ENCODE results near the gene AGPS.
"Not testable (repeated sequence)": the region's sequence is repeated elsewhere in the genome, so short reads cannot be mapped to it uniquely, and the experiment has no call there.

Gene AGPS

GRCh38 chr2:177484180-177484795 lies 91.7 kb downstream of the AGPS start:
- no peak for DNase-seq (ENCODE audit: low read depth)

GRCh38 chr2:177485657-177486056 lies 93.1 kb downstream of the AGPS start:
- not testable (repeated sequence) for H3K4me3 ChIP-seq (ENCODE audit: low read depth, low read length); DNase-seq (ENCODE audit: low read depth)

More at GRCh38 chr2:177484180-177484795, 91.7 kb downstream of the AGPS start:
- TF ChIP-seq CTCF (IDR thresholded peaks at IDR 0.05; ENCODE audit: low read depth, low read length, missing control alignments): no peak
- no peak overlapping the region for H3K4me3 ChIP-seq (ENCODE audit: low read depth, low read length)

- no peak for DNase-seq (ENCODE audit: low read depth)
- TF ChIP-seq CTCF (IDR thresholded peaks at IDR 0.05; ENCODE audit: low read depth, low read length, missing control alignments): peak; percentile 42
- H3K4me3 ChIP-seq (ENCODE audit: low read depth, low read length): no peak overlapping the region
These were observed 97.2 kb downstream of the AGPS start for GRCh38 chr2:177489719-177490301.

GRCh38 chr2:177495945-177496344 lies 103.4 kb downstream of the AGPS start:
- no peak overlapping the region for H3K4me3 ChIP-seq (ENCODE audit: low read depth, low read length)
- DNase-seq (ENCODE audit: low read depth): no peak
- no peak for TF ChIP-seq CTCF (IDR thresholded peaks at IDR 0.05; ENCODE audit: low read depth, low read length, missing control alignments)

- no peak for TF ChIP-seq CTCF (IDR thresholded peaks at IDR 0.05; ENCODE audit: low read depth, low read length, missing control alignments)
- no peak for DNase-seq (ENCODE audit: low read depth)
- H3K4me3 ChIP-seq (ENCODE audit: low read depth, low read length): no peak overlapping the region
These were observed 104.3 kb downstream of the AGPS start for GRCh38 chr2:177496921-177497320.

DNA sequence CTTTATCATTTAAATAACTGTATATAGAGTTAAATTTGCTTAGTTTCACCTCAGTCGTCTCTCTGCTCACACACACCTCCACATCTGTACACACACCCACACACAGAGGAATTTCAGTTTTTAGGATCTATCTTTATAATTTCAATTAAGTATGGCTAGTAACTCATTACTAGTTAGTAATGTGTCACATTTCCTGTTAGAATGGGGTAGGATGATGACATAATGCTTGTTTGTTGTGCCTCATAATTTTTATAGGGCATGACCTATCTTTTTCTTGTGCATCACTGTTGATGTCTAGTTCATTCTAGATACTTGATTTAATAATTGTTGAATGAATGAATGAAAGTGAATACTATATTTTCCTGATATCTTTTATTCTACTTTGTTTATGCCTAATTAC lies 108.6 kb downstream of the AGPS start:
- H3K4me3 ChIP-seq (ENCODE audit: low read depth, low read length): no peak overlapping the region
- DNase-seq (ENCODE audit: low read depth): no peak
- no peak for TF ChIP-seq CTCF (IDR thresholded peaks at IDR 0.05; ENCODE audit: low read depth, low read length, missing control alignments)

DNA sequence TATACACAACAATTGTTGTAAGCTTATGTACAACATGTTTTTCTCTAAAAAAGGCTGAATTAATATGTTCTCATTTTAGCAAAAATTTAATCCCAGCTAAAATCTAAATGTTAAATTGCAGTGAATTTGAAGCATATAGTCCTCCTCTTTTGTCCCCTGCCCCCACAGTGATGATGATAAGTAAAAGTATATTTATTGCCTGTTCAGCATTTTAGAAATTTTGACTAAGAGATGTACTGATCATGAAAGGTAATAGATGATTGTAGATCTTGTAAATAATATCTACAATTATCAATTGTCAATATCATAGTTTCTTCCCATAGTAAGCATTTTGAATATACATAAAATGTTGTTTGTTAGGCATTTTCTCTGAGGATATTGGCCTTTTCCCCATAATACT lies 113.9 kb downstream of the AGPS start:
- H3K4me3 ChIP-seq (ENCODE audit: low read depth, low read length): no peak overlapping the region
- TF ChIP-seq CTCF (IDR thresholded peaks at IDR 0.05; ENCODE audit: low read depth, low read length, missing control alignments): no peak
- DNase-seq (ENCODE audit: low read depth): no peak

Data from GM12864 (cell line).